Activated T-cell treated with anti-CD3 and anti-CD28 coated beads, Interleukin-2, amount 50 U/mL, for 72 hours (primary cell): ENCODE measurements around the gene SHKBP1. TPM values are rescaled to one million over a fixed set of nuclear protein-coding genes. Genes with fewer than 3 reads are reported as not detected.

ENCODE experiments used
- ATAC-seq, 2 donors: fragments of 150-1000 bp; cut with Tn5 transposase; replicated peaks in 1 of 2; 2 replicates each; pipeline ENCODE4 v1.10.0; 2021; ENCODE audit warnings: moderate library complexity in 2 of 2, mild to moderate bottlenecking in 1 of 2
- DNase-seq, 2 donors: peaks; one replicate each; pipeline ENCODE4 v3.0.0; 2021 to 2022; ENCODE audit warnings: mixed read lengths in 1 of 2
- H3K27ac Mint-ChIP-seq: one replicate; pipeline ENCODE4 v1.8.0; 2022; ENCODE audit warnings: mild to moderate bottlenecking, moderate library complexity, mixed read lengths
- H3K27me3 Mint-ChIP-seq: one replicate; pipeline ENCODE4 v1.8.0; 2022; ENCODE audit warnings: low read depth, mixed read lengths
- H3K36me3 Mint-ChIP-seq, 2 donors: one replicate each; pipeline ENCODE4 v1.8.0; 2022; ENCODE audit warnings: mixed read lengths in 2 of 2, mild to moderate bottlenecking in 1 of 2; ENCODE audit not compliant: insufficient read depth in 2 of 2
- H3K4me1 Mint-ChIP-seq: one replicate; pipeline ENCODE4 v1.8.0; 2022; ENCODE audit warnings: low read depth, mixed read lengths
- H3K4me3 Mint-ChIP-seq, 2 donors: one replicate each; pipeline ENCODE4 v1.8.0; 2022; ENCODE audit warnings: mild to moderate bottlenecking in 2 of 2, mixed read lengths in 2 of 2, moderate library complexity in 2 of 2
- H3K9me3 Mint-ChIP-seq, 2 donors: one replicate each; pipeline ENCODE4 v1.8.0; 2022; ENCODE audit warnings: mixed read lengths in 2 of 2
- total RNA-seq, 2 donors: library from RNA; stranded (reverse); gene quantifications; one replicate each; pipeline ENCODE4 v1.2.3, GENCODE V29; 2022

Gene SHKBP1, protein sequence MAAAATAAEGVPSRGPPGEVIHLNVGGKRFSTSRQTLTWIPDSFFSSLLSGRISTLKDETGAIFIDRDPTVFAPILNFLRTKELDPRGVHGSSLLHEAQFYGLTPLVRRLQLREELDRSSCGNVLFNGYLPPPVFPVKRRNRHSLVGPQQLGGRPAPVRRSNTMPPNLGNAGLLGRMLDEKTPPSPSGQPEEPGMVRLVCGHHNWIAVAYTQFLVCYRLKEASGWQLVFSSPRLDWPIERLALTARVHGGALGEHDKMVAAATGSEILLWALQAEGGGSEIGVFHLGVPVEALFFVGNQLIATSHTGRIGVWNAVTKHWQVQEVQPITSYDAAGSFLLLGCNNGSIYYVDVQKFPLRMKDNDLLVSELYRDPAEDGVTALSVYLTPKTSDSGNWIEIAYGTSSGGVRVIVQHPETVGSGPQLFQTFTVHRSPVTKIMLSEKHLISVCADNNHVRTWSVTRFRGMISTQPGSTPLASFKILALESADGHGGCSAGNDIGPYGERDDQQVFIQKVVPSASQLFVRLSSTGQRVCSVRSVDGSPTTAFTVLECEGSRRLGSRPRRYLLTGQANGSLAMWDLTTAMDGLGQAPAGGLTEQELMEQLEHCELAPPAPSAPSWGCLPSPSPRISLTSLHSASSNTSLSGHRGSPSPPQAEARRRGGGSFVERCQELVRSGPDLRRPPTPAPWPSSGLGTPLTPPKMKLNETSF
- total RNA-seq = 100 to 1,000 TPM; 145 to 152 TPM

GRCh38 chr19:40576585-40577451, at the start of gene SHKBP1:
Gene SHKBP1 (plus strand): TSS chr19:40576873. CDS start chr19:40576900, 27 bp downstream.
- H3K4me3 Mint-ChIP-seq = peak within 1 kb of the TSS; percentile 78 to 84
- peaks cover 26% of the 10 kb centered on the region for H3K4me1 Mint-ChIP-seq
- ATAC-seq = peak; percentile 100
- H3K36me3 Mint-ChIP-seq = peaks cover 5 to 10% of the 10 kb centered on the region in 2 donors
- peak within 1 kb of the TSS; percentile 42 for H3K27ac Mint-ChIP-seq
- no peaks in the 10 kb centered on the region for H3K9me3 Mint-ChIP-seq
- DNase-seq = peak; percentile 94 to 96
- no peaks in the 10 kb centered on the region for H3K27me3 Mint-ChIP-seq

GRCh38 chr19:40528078-40528477, 48.6 kb upstream of the SHKBP1 start:
- peak overlapping the region; percentile 10 for H3K27ac Mint-ChIP-seq
- peaks cover 21% of the 10 kb centered on the region for H3K4me1 Mint-ChIP-seq
- DNase-seq (no peak), ATAC-seq (no peak)
- no peak overlapping the region for H3K4me3 Mint-ChIP-seq
- H3K36me3 Mint-ChIP-seq = peaks cover 0 to 1% of the 10 kb centered on the region in 2 donors
- H3K27me3 Mint-ChIP-seq = peaks cover 34% of the 10 kb centered on the region
- H3K9me3 Mint-ChIP-seq = no peaks in the 10 kb centered on the region

DNA sequence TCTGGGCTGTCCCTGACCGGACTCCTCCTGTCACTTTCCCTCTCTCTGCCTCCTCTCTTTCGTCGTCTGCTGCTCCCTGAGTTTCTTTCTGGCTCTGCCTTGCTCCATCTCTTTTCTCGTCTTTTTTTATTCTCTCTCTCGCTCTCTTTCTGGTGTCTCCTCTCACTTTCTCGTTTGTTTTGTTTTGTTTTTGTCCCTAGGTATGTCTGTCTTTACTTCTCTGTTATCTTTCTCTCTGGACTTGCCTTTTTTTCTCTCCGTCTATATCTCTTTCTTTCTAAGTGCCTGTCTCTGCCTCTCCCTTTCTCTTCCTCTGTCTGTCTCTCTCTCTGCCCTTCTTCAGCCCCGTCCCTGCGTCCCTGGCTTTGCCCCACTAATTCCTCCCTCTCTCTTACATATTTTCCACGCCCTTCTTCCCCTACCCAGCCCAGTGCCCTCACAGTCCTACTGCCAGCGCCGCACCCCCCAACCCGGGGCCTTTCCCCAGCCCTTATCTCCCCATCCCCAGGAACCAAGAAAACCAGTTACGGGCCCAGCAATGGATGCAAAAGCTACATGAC, 48.1 kb upstream of the SHKBP1 start:
- peaks cover 0 to 2% of the 10 kb centered on the region in 2 donors for H3K9me3 Mint-ChIP-seq
- peak overlapping the region in 1 of 2 donors; percentile 56 for H3K4me3 Mint-ChIP-seq
- no peak for DNase-seq
- peaks cover 21% of the 10 kb centered on the region for H3K4me1 Mint-ChIP-seq
- H3K36me3 Mint-ChIP-seq = peaks cover 0 to 1% of the 10 kb centered on the region in 2 donors
- H3K27ac Mint-ChIP-seq = peak overlapping the region; percentile 14
- ATAC-seq = no peak
- peaks cover 34% of the 10 kb centered on the region for H3K27me3 Mint-ChIP-seq

DNA sequence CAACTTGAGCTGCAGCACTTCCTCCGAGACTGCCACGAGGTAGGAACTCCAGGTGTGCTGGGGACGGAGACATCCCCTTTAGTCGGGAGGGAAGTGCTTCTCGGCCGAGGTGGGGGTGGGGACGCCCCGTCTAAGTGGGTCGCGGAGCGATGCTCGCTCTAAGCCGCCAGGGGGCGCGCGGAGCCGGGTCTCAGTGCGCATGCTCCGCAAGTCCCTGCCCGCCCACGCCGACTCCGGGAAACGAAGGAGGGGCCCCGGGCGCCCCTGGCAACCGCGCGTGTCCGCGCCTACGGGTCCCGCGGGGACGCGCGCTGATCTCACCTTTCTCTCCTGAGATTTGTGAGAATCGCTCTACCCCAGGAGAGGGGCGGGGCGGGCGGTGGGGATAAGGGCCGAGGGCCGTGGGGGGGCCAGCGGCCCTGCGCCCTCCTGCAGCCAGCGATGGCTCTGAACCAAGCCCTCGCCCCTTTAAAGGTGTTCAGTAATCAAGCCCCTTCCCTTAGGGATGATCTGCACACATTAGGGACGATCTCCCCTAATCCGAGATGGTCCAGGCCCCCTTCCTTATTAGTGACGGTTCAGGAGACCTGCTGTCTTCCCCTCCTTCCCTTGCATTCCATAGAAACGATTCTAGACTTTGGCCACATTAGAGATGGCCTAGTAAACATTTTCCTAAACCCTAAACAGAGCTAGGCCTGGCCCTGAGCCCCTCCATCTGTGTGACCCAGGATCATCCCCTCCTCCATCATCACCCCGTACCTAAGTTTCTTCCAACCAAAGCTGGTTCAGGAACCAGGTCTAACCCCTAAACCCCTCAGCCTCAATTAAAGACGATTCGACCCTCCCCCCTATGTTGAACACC, 47.3 kb upstream of the SHKBP1 start:
- Mint-ChIP-seq H3K9me3 (peaks cover 0 to 2% of the 10 kb centered on the region in 2 donors), H3K27ac (peak overlapping the region; percentile 43)

GRCh38 chr19:40530091-40530901, 46.4 kb upstream of the SHKBP1 start:
- peaks cover 0 to 1% of the 10 kb centered on the region in 2 donors for H3K36me3 Mint-ChIP-seq
- peaks cover 28% of the 10 kb centered on the region for H3K27me3 Mint-ChIP-seq
- H3K4me1 Mint-ChIP-seq = peaks cover 21% of the 10 kb centered on the region
- DNase-seq = peak; percentile 35
- no peak overlapping the region for H3K27ac Mint-ChIP-seq
- peak overlapping the region; percentile 66 to 78 for H3K4me3 Mint-ChIP-seq
- H3K9me3 Mint-ChIP-seq = peaks cover 0 to 2% of the 10 kb centered on the region in 2 donors
- peak; percentile 21 to 29 for ATAC-seq

More for the DNA sequence above, 47.3 kb upstream of the SHKBP1 start:
- Mint-ChIP-seq H3K36me3 (peaks cover 0 to 1% of the 10 kb centered on the region in 2 donors), H3K4me1 (peaks cover 21% of the 10 kb centered on the region), H3K4me3 (peak overlapping the region; percentile 66 to 78), H3K27me3 (peaks cover 34% of the 10 kb centered on the region)
- DNase-seq (peak; percentile 88 to 96), ATAC-seq (peak; percentile 77 to 80)

- DNase-seq = no peak
- Mint-ChIP-seq H3K36me3 (peaks cover 0 to 1% of the 10 kb centered on the region in 2 donors), H3K27ac (no peak overlapping the region), H3K9me3 (peaks cover 0 to 2% of the 10 kb centered on the region in 2 donors), H3K4me1 (peaks cover 17% of the 10 kb centered on the region), H3K4me3 (no peak overlapping the region), H3K27me3 (peaks cover 23% of the 10 kb centered on the region)
- ATAC-seq = no peak
These were observed 43.2 kb upstream of the SHKBP1 start for GRCh38 chr19:40533508-40533907.

DNA sequence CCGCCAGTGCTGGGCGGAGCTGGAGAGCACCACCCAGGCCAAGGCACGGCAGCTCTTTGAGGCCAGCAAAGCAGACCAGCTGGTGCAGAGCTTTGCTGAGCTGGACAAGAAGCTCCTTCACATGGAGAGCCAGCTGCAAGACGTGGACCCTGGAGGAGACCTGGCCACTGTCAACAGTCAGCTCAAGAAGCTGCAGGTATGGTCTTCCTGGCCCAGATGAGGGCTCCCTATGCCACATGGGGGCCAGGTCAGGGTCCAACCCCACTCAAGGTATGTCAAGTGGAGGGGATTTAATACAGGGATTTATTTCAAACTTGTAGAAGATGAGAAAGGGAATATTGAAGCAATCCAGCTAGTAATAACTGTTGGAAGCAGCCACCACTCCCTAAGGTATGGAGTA, 42.5 kb upstream of the SHKBP1 start:
- peaks cover 14% of the 10 kb centered on the region for H3K4me1 Mint-ChIP-seq
- ATAC-seq (no peak), DNase-seq (no peak)
- peaks cover 0 to 1% of the 10 kb centered on the region in 2 donors for H3K36me3 Mint-ChIP-seq
- peaks cover 23% of the 10 kb centered on the region for H3K27me3 Mint-ChIP-seq
- H3K27ac Mint-ChIP-seq = no peak overlapping the region
- H3K4me3 Mint-ChIP-seq = no peak overlapping the region
- peaks cover 0 to 2% of the 10 kb centered on the region in 2 donors for H3K9me3 Mint-ChIP-seq

DNA sequence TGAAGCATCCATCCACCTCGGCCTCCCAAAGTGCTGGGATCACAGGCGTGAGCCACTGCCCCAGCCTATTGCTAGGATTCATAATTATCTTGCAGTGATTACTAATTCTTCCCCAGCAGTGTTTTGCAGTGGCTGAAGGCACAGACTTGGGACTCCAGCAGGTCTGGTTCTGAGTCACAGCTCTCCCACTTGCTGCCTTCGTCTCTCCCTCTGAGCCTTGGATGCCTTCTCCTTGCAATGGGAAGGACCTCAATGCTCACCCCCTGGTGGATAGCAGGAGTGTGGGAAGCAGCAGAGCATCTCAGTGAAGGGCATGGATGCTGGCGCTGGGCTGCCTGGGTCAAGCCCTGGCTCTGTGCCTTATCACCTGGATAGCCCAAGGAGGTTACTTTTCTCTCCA, 37.6 kb upstream of the SHKBP1 start:
- ATAC-seq (no peak), DNase-seq (no peak)
- no peaks in the 10 kb centered on the region for H3K27me3 Mint-ChIP-seq
- H3K9me3 Mint-ChIP-seq = no peaks in the 10 kb centered on the region
- no peaks in the 10 kb centered on the region for H3K36me3 Mint-ChIP-seq
- H3K27ac Mint-ChIP-seq = no peak overlapping the region
- H3K4me1 Mint-ChIP-seq = peaks cover 4% of the 10 kb centered on the region
- H3K4me3 Mint-ChIP-seq = no peak overlapping the region

DNA sequence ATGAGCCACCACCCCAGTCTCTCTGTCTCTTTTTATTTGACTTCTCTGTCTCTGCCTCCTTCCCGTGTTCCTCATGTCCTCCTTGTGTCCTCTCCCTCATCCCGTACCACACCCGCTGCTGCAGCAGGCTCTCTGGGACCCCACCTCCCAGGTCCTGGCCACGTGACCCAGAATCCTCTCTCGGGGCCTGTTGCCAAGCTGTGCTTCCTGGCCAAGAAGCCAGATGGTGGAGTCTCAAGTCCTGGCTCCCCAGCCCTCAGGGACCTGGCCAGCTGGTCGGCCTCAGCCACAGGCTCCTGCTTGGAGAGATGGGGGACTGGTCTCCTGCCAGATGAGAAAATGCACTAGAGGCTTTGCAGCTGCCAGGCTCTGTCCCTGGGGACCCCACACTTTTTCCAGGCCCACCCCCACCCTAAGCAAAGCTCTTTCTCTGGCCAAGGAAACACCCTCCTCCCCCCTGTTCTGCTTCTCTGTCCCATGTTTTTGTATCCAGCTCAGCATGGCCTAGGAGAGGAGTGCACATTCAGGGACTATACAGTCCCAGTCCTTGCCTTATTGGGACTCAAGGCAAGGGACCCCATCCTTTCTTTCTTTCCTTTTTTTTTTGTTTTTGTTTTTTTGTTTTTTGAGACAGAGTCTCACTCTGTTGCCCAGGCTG, 34.3 kb upstream of the SHKBP1 start:
- H3K27ac Mint-ChIP-seq = no peak overlapping the region
- H3K4me1 Mint-ChIP-seq = peaks cover 4% of the 10 kb centered on the region
- no peak for DNase-seq

GRCh38 chr19:40543029-40543597, 33.6 kb upstream of the SHKBP1 start:
- Mint-ChIP-seq H3K36me3 (peaks cover 0 to 2% of the 10 kb centered on the region in 2 donors), H3K4me3 (no peak overlapping the region), H3K4me1 (peaks cover 4% of the 10 kb centered on the region), H3K27me3 (no peaks in the 10 kb centered on the region), H3K27ac (no peak overlapping the region), H3K9me3 (no peaks in the 10 kb centered on the region)
- no peak for ATAC-seq
- DNase-seq = no peak

More for the DNA sequence above, 34.3 kb upstream of the SHKBP1 start:
- Mint-ChIP-seq H3K27me3 (no peaks in the 10 kb centered on the region), H3K36me3 (peaks cover 0 to 2% of the 10 kb centered on the region in 2 donors), H3K4me3 (no peak overlapping the region), H3K9me3 (no peaks in the 10 kb centered on the region)
- no peak for ATAC-seq
